Transverse colon (tissue), 4 donors: ENCODE measurements around the gene SGO1.

Experiments
- CTCF ChIP-seq, 5 experiments: fragments of 200-600 bp in 3 of 5; fragments of 450-650 bp in 2 of 5; sonication (generic) in 3 of 5; IDR thresholded peaks; 1 replicate in 2 of 5; 2 replicates in 3 of 5; pipeline ENCODE4 v1.5.1; 2016 to 2017; ENCODE audit warnings: antibody characterized with exemption in 5 of 5, inconsistent platforms in 3 of 5, mild to moderate bottlenecking in 2 of 5, moderate library complexity in 1 of 5
- POLR2A ChIP-seq: fragments of 450-650 bp; IDR thresholded peaks from one replicate; pipeline ENCODE4 v1.6.1; 2016; ENCODE audit warnings: antibody characterized with exemption, mild to moderate bottlenecking, moderate library complexity
- POLR2AphosphoS5 ChIP-seq, 3 donors: sonication (generic); formaldehyde crosslinking; IDR thresholded peaks; one replicate each; pipeline ENCODE4 v1.6.1; 2016; ENCODE audit warnings: antibody characterized with exemption in 3 of 3

- TF ChIP-seq CTCF (IDR thresholded peaks at IDR 0.05), result no peak
- TF ChIP-seq POLR2A, result no peak
- no peak for TF ChIP-seq POLR2AphosphoS5 (IDR thresholded peaks at IDR 0.05)
These were observed 55.9 kb downstream of the SGO1 start for GRCh38 chr3:20130106-20130505.
